ENCODE data around the gene MYCBPAP.

MYCBPAP gene

DNA sequence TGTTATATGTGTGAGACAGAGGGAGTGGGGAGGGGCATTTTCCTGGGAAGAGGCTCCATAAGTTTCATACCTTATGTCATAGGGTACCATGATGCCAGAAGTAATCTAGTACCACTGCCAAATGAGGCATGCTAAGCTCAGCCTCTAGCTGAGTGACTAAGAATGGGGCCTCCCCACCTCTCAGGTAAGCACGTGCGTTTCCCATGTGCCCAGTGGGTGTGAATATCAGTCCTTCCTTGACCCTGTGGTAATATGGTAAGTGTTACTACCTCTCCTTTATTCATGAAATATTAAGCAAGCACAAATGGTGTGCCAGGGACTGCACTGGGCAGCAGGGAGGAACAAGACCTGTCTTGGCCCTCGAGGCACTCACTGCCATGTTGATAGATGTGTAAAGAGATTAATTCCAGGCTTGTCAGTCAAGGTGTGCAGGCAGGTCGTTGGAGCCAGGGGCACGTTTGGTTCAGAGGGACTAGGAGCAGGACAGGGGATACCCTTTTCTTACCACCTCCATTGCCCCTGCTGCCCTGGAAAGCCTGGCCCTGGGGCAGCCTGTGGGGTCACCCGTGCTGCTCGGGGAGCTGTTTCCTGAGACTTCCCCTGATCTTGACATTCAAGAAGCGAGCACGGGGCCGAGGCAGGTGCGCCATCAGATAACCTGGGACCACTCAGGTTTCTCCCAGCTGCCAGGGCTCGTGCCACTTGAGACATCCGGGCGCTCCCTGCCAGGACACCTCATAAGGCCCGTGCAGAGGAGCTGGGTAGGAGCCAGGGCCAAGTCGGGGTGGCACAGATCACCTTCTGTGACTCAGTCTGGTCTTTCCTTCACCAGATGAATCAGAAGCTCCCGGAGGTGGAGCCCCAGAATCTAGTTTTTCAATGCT, 20.8 kb upstream of the MYCBPAP start:
- DNase-seq (ENCODE audit: low read depth in 1 of 2, low spot score in 1 of 2) = no peak

DNA sequence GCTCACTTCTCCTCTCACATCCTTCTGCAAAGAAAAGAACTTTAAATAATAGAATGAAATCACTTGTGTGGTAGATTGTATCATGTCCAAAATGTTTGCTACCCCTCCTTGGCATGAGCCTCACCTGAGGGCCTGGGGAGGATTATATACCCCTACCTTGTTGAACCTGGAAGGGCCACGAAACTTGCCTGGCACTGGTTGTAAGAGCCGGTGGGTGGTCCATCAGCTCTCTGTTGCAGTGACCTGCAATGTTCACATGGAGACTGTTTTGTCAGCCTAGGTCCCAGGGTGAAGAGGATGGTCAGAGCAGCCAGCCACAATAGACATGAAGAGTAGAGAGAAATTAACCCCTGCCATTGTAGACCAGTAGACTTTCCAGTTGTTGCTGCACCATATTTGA, 19.4 kb upstream of the MYCBPAP start:
- DNase-seq (ENCODE audit: low read depth in 1 of 2, low spot score in 1 of 2) = no peak

DNA sequence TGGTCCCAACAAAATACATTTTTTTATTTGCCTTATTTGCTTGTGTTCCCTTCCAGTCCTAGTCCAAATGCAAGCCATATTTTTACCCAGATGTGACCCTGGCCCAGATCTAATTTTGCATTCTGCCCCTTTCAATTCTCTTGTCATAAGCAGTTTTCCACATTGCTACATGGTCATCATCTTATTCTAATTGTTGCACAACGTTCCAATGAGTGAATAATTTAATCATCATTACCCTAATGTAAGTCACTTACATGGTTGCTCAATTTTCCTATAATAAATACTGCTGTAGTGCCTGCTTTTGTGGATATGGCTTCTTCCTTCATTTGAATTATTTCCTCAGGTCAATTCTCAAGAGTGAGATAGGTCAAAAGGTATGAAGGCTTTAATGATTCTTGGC, 16.7 kb upstream of the MYCBPAP start:
- no peak for DNase-seq (ENCODE audit: low read depth in 1 of 2, low spot score in 1 of 2)

DNA sequence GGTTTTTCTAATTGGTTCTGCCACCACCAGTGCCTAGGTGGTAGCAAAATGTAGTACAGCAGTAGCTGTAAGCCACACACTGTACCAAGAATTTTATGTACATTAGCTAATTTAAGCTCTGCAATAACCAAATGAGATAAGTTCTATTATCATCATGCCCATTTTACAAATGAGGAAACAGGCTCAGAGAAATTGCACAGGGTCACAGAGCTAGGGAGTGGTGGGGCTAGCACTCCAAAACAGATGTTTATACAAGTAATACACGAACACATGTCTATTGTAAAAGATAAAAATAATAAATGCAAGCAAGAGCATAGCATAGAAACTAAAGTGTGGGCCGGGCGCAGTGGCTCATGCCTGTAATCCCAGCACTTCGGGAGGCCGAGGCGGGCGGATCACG, 16.0 kb upstream of the MYCBPAP start:
- DNase-seq (ENCODE audit: low read depth in 1 of 2, low spot score in 1 of 2) = no peak

DNA sequence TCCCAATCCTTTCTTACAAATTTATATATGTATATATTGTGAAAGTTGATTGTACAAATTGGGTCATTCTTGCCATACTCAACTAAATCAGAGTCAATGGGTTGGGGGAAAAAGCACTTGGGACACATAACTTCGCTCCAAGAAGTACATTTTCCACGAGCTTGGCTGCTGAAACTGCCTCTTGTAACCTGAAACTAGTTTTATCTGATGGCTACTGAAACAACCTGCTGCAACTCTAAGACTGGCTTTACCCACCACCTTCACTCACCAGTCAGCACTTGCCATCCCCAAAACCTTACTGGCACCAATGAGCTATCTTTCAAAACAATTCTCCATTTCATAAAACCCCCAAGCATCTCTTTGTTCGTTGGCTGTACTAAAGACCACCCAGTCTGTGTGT, 14.5 kb upstream of the MYCBPAP start:
- no peak for DNase-seq (ENCODE audit: low read depth in 1 of 2, low spot score in 1 of 2)

DNA sequence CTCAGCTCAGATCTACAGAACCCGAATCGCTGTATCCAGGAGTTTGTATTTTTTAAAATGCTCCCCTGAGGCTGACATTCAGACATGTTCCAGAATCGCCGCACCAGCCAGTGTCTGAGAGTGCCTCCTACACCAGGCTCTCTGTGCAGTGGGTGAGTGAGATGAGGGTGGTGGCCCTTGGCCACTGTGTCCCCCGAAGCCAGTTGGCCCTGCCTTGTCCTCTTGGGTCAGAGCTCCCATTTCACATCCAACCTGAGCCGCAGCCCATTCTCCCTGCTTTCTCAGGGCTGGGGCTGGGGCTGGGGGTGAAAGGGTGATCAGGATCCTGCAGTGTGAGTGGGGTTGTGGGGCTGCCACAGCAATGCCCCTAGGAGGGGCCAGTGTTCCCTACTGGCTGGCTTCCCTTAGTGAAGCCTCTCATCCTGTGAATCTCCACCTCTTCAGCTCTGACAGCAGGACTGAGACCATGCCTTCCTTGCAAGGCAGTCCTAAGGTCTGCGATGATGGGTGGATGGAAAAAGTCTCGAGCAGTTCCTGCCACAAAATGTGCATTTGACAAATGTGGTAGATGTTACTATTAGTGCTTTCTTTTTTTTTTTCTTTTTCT, 12.9 kb upstream of the MYCBPAP start:
- no peak for DNase-seq (ENCODE audit: low read depth in 1 of 2, low spot score in 1 of 2)

DNA sequence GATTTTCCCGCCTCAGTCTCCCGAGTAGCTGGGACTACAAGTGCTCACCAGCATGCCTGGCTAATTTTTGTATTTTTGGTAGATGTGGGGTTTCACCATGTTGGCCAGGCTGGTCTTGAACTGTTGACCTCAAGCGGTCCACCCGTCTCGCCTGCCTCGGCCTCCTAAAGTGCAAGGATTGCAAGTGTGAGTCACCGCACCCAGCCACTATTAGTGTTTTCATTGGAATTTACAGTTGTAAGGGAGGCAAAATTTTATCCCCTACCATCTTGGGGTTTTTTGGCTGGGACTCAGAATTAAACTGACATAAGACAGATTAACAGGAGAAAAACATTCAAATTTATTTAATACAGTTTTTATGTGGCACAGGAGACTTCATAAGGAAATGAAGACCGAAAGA, 12.3 kb upstream of the MYCBPAP start:
- DNase-seq (ENCODE audit: low read depth in 1 of 2, low spot score in 1 of 2) = no peak

DNA sequence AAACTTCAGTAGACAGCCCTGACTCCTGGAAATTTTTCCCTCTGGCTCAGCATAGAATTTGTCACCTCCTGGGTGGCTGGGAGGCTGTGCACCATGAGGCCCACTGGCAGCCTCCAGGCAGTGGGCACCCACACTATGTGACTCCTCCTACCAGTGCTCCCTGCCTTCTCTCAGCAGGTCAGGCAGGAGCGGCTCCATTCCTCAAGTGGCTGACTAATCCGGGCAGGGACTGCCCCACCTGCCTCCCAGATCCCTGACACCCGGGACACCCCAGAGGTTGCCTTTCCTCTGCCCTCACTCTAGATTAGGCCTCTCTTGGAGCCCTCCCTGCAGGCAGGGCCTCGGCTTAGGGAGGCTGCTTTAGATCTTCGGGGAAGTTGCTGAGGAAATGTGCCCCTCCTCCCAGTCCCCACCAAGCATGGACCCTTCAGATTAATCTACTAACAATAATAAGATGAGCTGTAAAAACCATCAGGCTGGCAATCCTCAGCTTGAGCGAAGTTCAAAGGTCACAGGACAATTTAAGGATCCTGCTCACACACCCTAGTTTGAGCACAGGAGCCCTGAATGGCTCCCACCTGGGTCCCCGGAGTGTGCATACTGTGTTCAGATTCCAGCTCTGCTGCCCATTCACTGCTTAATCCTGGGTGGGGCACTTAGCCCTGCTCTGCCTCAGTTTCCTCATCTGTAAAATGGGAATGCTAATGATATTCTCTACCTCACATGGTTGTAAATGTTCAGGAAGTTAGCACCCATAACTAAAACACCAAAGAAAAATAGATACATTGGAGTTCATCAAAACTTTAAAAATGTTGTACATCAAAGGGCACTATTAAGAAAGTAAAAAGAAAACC, 10.0 kb upstream of the MYCBPAP start:
- no peak for DNase-seq (ENCODE audit: low read depth in 1 of 2, low spot score in 1 of 2)

DNA sequence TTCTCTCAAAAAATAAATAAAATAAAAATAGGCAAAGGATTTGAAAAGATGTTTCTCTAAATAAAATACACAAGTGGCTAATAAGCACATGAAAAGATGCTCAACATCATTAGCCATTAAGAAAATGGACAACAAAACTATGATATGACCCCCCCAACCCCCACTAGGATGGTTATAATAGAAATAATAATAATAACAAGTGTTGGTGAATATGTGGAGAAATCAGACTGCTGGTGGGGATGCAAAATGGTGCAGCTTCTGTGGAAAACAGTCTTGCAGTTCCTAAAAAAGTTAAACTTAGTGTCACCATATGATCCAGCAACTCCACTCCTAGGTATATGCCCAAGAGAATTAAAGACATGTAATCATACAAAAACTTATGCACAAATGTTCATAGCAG, 9.0 kb upstream of the MYCBPAP start:
- no peak for DNase-seq (ENCODE audit: low read depth in 1 of 2, low spot score in 1 of 2)

DNA sequence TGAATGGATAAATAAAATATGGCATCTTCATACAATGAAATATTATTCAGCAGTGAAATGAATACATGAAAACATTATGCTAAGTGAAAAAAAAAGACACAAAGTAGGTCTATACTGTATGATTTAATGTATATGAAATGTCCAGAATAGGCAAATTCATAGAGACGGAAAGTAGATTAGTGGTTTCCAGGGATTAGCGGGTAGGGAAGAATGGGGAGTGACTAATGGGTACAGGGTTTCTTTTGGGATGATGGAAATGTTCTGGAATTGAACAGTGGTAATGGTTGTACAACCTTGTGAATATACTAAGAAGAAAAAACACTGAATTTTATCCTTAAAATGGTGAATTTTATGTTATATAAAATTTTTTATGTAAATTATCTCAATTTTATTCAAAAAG, 8.5 kb upstream of the MYCBPAP start:
- no peak for DNase-seq (ENCODE audit: low read depth in 1 of 2, low spot score in 1 of 2)

DNA sequence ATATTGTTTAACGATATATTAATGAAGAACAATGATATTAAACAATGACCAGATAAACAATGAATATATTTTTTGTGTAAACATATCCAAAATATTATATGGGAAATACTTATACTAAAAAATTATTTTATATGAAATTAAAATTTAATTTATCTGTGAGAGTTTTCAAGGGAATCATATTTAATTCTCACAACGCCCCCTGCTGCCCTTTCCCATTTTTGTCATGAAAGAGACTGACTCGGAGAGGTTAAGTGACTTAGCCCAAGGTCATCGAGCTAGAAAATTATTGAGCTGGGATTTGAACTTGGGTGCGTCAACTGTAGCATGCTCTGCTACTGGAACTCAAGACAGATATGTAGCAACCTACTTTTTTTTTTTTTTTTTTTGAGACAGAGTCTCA, 7.2 kb upstream of the MYCBPAP start:
- no peak for DNase-seq (ENCODE audit: low read depth in 1 of 2, low spot score in 1 of 2)

DNA sequence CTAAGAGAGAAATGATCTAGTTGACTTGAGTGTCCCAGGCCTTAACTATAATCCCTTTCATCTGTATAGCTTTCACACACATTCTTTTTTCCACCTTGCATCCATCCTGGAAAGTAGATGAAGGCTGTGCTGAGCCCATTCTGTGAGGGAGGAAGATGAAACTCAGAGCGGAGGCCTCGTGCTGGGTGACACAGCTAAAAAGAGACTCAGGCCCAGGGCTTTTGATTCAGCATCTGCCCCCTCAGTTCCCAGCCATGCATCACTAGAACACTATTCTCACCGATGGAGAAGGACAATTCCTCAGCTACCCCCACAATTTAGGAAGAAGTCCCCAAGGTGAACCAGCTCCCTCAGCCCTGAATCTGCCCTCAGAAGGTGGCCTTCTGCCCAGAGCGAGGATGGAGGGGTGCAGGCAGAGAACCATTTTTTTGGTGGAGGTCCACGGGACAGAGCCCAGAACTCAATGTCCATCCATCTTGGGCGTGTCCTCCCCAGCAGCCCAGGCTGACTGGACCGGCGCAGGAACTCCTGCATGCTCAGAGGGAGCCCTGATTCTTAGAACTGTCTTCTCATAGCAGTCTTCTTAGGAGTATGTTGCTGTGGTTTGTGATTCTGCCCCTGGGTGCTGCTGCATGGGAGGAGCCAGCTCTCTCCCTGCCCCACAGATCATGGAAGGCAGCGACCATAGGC, 5.8 kb upstream of the MYCBPAP start:
- no peak for DNase-seq (ENCODE audit: low read depth in 1 of 2, low spot score in 1 of 2)

DNA sequence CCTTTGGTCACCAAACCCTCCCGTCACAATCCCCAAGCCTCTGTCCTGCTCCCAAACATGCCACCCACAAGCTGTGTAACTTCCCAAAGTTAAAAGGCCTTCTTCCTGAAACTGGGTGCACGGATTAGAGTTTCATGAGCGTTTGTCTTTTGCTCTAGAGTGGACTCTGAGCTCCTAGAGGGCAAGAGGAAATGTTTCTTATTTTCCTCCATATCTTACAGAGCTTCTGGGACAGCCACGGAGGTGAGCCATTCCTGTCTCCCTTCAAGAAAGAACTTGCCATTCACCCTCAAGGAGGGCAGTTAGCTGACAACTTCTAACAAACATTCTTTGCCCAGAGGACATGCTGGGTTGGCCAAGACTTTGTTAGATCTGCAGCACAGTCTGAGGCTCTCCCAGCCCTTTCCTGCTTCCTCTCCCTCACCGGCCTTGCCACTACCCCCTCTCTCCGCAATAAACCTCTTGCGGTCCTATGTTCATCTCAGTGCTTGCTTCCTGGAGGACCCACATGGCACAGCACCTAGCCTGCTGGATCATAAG, 2.6 kb upstream of the MYCBPAP start:
- DNase-seq (ENCODE audit: low read depth in 1 of 2, low spot score in 1 of 2) = no peak

DNA sequence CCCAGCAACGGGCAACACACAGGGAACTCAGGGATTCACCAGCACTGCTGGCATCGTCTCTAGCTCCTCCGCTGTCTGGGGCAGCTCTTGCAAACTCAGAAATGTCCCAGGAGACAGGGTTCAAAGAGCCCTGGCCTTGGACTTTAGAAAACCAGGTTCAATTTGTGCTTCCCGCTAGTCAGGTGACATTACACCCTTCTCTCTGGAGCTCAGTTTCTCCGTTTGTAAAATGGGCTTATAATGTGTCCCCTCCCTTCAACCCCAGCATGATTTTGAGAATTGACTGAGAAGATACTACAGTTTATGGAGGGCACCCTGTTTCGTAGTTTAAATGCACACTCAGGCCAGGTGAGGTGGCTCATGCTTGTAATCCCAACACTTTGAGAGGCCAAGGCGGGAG, 1.9 kb upstream of the MYCBPAP start:
- DNase-seq (ENCODE audit: low read depth in 1 of 2, low spot score in 1 of 2) = no peak

DNA sequence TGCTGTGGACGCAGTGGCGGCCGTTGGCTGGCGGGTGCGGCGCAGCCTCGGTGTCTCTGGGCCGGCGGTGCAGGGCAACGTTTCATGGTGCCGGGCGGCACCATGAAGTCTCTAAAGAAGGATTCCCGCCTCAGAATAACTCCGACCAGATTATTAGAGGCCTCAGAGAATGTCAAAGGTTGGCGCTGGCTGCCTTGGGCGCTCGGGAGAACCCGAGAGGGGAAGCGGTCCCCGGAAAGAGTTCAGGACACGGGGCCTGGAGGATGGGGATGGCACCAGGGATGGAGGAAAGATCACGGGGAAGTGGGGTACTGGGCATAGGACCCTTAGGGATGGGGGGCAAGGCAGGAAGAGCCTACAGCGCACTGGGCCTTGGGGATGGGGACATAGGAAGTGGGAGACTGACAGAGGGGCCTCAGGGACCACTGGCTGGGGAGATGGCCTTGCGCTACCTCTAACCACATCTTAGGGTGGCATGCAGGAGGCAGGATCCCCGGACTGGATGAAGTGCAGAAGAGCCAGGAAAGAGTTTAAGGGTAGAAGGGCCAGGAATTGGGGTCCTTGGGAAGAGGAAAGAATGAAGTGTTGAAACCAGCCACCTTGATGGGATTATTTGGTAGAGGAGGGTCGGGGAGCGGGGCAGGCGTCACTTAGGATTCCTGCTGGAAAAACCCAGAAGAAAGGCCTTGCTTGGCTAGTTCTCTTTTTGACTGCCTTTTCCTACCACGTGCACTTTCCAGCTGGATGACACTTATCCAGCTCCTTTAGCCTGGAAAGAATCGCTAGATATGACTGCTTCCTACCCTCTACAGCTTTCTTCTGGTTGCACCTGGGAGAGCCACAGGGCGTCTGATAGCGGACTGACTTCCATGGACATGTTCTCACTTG, 578 bp downstream of the MYCBPAP start:
- no peak for DNase-seq (ENCODE audit: low read depth in 1 of 2, low spot score in 1 of 2)

DNA sequence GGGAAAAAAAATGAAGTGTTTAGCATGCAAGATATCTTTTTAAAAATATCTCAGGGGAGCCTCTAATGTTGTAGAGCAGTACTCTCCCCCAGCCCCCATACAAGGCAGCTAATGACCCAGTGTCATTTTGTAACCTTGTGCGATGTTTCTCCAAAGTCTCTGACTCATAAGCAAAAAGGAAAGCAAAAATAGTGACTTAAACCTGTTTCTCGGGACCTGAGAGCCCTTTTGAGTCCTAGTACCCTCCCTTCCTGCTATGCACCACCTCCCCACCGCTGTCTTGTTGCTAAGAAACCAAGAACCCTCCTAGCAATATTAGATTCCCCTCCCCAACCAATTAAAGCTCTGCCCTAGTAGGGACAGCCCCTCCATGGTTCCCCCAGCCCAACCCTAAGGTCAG, 2.8 kb downstream of the MYCBPAP start:
- peak in 1 of 2 donors; percentile 48 for DNase-seq (ENCODE audit: low read depth in 1 of 2, low spot score in 1 of 2)

DNA sequence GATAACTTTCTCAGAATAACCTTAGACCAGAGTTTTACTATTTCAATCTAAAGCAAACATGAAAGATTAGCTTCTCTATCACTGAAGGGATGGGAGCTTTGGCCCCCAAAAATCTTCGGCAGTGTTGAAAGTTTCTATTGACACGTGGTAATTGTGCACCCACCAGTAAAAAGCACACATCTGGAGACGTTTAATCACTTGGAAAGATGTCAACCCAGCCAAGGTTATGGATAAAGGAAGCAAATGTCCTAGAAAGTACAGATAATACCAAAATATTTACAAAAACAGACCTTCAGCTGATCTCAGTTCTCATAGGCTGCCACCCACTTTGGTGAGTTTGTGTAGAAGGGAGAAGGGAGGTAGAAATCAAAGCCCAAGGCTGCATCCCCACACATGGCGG, 5.3 kb downstream of the MYCBPAP start:
- no peak for DNase-seq (ENCODE audit: low read depth in 1 of 2, low spot score in 1 of 2)

DNA sequence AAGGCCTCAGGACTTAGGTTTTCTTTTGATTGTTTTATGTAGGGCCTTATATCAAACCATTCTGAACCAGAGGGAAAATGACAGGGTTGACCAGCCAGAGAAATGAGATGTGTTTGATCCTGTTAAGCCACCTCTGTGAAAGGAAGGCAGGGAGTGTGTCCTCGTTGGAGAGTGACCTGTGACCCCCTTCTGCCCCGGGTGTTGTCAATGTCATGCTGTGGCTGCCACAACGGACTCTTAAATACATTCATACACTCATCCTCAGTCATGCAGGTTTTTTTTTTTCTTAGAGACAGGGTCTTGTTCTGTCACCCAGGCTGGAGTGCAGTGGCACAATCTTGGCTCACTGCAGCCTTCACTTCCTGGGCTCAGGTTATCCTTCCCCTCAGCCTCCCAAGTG, 6.1 kb downstream of the MYCBPAP start:
- no peak for DNase-seq (ENCODE audit: low read depth in 1 of 2, low spot score in 1 of 2)

DNA sequence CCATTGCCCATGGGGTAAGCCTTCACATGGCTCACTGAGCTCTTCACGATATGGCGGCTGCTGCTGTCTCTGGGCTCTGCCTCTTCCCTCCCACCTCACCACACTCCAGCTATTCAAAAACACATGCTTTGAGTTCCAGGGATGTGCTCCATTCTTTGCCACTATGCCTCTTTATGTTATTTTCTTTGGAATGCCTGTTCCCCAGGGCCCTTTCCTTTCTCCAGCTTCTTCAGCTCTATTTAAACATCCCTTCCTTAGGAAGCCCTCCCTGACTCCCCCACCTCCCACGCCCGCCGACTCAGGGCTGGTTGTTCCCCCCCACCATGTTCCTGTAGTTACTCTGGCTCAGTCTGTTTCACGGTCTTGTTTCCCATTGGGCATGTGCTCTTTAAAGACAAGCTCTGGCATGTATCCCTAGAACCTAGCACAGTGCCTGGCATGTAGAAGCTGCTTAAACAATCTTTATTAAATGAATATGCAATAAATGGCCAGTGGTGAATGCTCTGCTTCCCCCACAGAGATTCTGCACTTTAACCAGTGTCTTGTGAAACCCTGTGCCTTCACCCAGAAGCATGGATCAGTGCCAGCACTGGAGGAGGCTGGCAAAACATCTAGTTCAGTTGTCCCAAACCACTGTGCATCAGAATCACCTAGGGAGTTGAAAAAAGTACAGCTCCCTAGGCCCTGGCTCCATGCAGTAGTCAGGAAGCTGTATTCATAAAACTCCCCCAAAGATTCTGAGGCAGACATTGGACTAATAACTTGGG, 6.9 kb downstream of the MYCBPAP start:
- DNase-seq (ENCODE audit: low read depth in 1 of 2, low spot score in 1 of 2) = no peak
